HCT116 (cell line): ENCODE results near the gene LMO2. TPM values are rescaled to one million over a fixed set of nuclear protein-coding genes. Genes with fewer than 3 reads are reported as not detected.

Experiments
- ATAC-seq: fragments of 200-7000 bp; cut with Tn5 transposase; 2 replicates; pipeline ENCODE4 v1.9.1; 2020; ENCODE audit warnings: mild to moderate bottlenecking, moderate library complexity
- BruUV-seq: library from RNA; stranded (reverse); fragments of 400-500 nt; replicated peaks from 2 replicates; lab custom pipeline; 2021; lab: Mats Ljungman, UMichigan
- CTCF ChIA-PET: fragments of 300-600 bp; sonication (Branson Sonifier 250); formaldehyde crosslinking; loops from one replicate; lab custom pipeline; 2021; ENCODE audit warnings: antibody characterized with exemption; lab: Charles Lee
- POLR2A ChIA-PET: fragments of 300-600, 350-600 bp; sonication (Branson Sonifier 250); formaldehyde crosslinking; loops from one replicate; lab custom pipeline; 2021; ENCODE audit warnings: antibody characterized with exemption; lab: Charles Lee
- RAD21 ChIA-PET, 2 experiments: fragments of 300-600 bp; sonication (Branson Sonifier 250); formaldehyde crosslinking; loops; one replicate each; lab custom pipeline; 2023; ENCODE audit warnings: low total read pairs in 2 of 2; ENCODE audit not compliant: uncharacterized antibody in 2 of 2, unreplicated experiment in 2 of 2, low non-redundant PET in 1 of 2; lab: Charles Lee
- DNase-seq: peaks from one replicate; pipeline ENCODE4 v3.0.0-alpha.2; 2010; ENCODE audit warnings: low read depth, low spot score
- H2AFZ ChIP-seq: fragments of 200-600 bp; shearing (Covaris generic), sonication (generic); 2 replicates; pipeline ENCODE4 v1.6.1; 2017; ENCODE audit warnings: low read depth, mixed run types, mixed read lengths, antibody characterized with exemption, low read length; ENCODE audit not compliant: poor library complexity, severe bottlenecking
- H3K27ac ChIP-seq: 2 replicates; pipeline ENCODE4 v1.5.1; 2012; ENCODE audit warnings: low read depth, low read length
- H3K27me3 ChIP-seq: fragments of 200-600 bp; sonication (generic); 2 replicates; pipeline ENCODE4 v1.6.1; 2016; ENCODE audit warnings: mixed run types, low read length, mixed read lengths; ENCODE audit not compliant: insufficient read depth
- H3K36me3 ChIP-seq, 2 experiments: fragments of 200-500 bp in 1 of 2; fragments of 200-600 bp in 1 of 2; sonication (Bioruptor generic) in 1 of 2; sonication (generic) in 1 of 2; 2 replicates each; pipeline versions ENCODE4 v1.5.1 to v1.6.1; 2014 to 2016; ENCODE audit warnings: low read length in 2 of 2, inconsistent platforms in 1 of 2, mixed read lengths in 1 of 2, mixed run types in 1 of 2; ENCODE audit not compliant: insufficient read depth in 2 of 2, control insufficient read depth in 1 of 2
- H3K4me1 ChIP-seq, 2 experiments: fragments of 200-600 bp in 1 of 2; sonication (generic) in 1 of 2; 2 replicates each; pipeline versions ENCODE4 v1.5.1 to v1.6.1; 2012 to 2017; ENCODE audit warnings: low read length in 2 of 2, inconsistent platforms in 1 of 2, mild to moderate bottlenecking in 1 of 2, mixed read lengths in 1 of 2, mixed run types in 1 of 2, moderate library complexity in 1 of 2; ENCODE audit not compliant: insufficient read depth in 2 of 2, control insufficient read depth in 1 of 2
- H3K4me2 ChIP-seq: fragments of 200-600 bp; sonication (generic); 2 replicates; pipeline ENCODE4 v1.6.1; 2017; ENCODE audit warnings: mixed run types, low read length, mixed read lengths
- H3K4me3 ChIP-seq, 2 experiments: fragments of 200-600 bp in 1 of 2; sonication (generic) in 1 of 2; replicated peaks in 1 of 2; 2 replicates each; pipeline ENCODE4 v1.5.1; 2011 to 2016; ENCODE audit warnings: low read length in 2 of 2, control low read depth in 1 of 2, low read depth in 1 of 2, mild to moderate bottlenecking in 1 of 2, mixed read lengths in 1 of 2, mixed run types in 1 of 2
- H3K79me2 ChIP-seq: fragments of 200-600 bp; sonication (generic); 2 replicates; pipeline ENCODE4 v1.6.1; 2017; ENCODE audit warnings: mild to moderate bottlenecking, mixed run types, low read length, moderate library complexity, mixed read lengths; ENCODE audit not compliant: insufficient read depth
- H3K9ac ChIP-seq: fragments of 200-600 bp; sonication (generic); 2 replicates; pipeline ENCODE4 v1.6.1; 2016; ENCODE audit warnings: low read length, mixed read lengths
- H3K9me2 ChIP-seq: fragments of 200-600 bp; sonication (generic), shearing (Covaris generic); 2 replicates; pipeline ENCODE4 v1.6.1; 2017; ENCODE audit warnings: mixed run types, mild to moderate bottlenecking, moderate library complexity; ENCODE audit not compliant: insufficient read depth
- H3K9me3 ChIP-seq, 2 experiments: fragments of 200-500 bp in 1 of 2; fragments of 200-600 bp in 1 of 2; sonication (Bioruptor generic) in 1 of 2; sonication (generic) in 1 of 2; 2 replicates each; pipeline ENCODE4 v1.6.1; 2014 to 2017; ENCODE audit warnings: low read length in 2 of 2, mixed read lengths in 2 of 2, inconsistent platforms in 1 of 2, low read depth in 1 of 2, mild to moderate bottlenecking in 1 of 2, mixed run types in 1 of 2, moderate library complexity in 1 of 2; ENCODE audit not compliant: control insufficient read depth in 1 of 2, insufficient read depth in 1 of 2
- H4K20me1 ChIP-seq: fragments of 200-600 bp; sonication (generic), shearing (Covaris generic); 2 replicates; pipeline ENCODE4 v1.6.1; 2017; ENCODE audit warnings: mixed run types, mild to moderate bottlenecking, moderate library complexity; ENCODE audit not compliant: insufficient read depth
- CTCF ChIP-seq, 3 experiments: fragments of 200-600 bp in 1 of 3; sonication (generic) in 1 of 3; IDR thresholded peaks in 2 of 3; conservative IDR thresholded peaks in 1 of 3; 2 replicates each; pipeline ENCODE4 v1.5.1; 2012 to 2017; ENCODE audit warnings: low read depth in 2 of 3, low read length in 2 of 3, antibody characterized with exemption in 1 of 3, borderline replicate concordance in 1 of 3, control low read depth in 1 of 3, mild to moderate bottlenecking in 1 of 3, mixed read lengths in 1 of 3, mixed run types in 1 of 3, moderate library complexity in 1 of 3; ENCODE audit not compliant: insufficient read depth in 1 of 3
- EGR1 ChIP-seq: IDR thresholded peaks from 2 replicates; pipeline ENCODE4 v1.6.1; 2012; ENCODE audit warnings: low read depth
- JUND ChIP-seq: IDR thresholded peaks from 2 replicates; pipeline ENCODE4 v1.6.1; 2012
- RAD21 ChIP-seq: IDR thresholded peaks from 2 replicates; pipeline ENCODE4 v1.6.1; 2012; ENCODE audit warnings: low read depth, mild to moderate bottlenecking
- SRF ChIP-seq: IDR thresholded peaks from 2 replicates; pipeline ENCODE4 v1.6.1; 2012; ENCODE audit warnings: low read depth
- YY1 ChIP-seq: IDR thresholded peaks from 2 replicates; pipeline ENCODE4 v1.6.1; 2011; ENCODE audit warnings: low read length, low read depth, moderate library complexity, mild to moderate bottlenecking; ENCODE audit not compliant: insufficient replicate concordance; ENCODE audit errors: extremely low read depth
- ZFX ChIP-seq: fragments of 450-650 bp; IDR thresholded peaks from 2 replicates; pipeline ENCODE4 v1.6.1; 2017
- intact Hi-C: fragments of 100-400 bp; cut with micrococcal nuclease; formaldehyde crosslinking; loops from 2 replicates; pipeline ENCODE4 v1.10.0; 2022
- total RNA-seq: library from RNA; stranded (reverse); gene quantifications from one replicate; pipeline ENCODE4 v1.2.1, GENCODE V29; 2021; ENCODE audit not compliant: unreplicated experiment
- TF ChIP-seq, protein P1 (sequence below): IDR thresholded peaks from 2 replicates; pipeline ENCODE4 v1.6.1; 2012

Gene LMO2
- total RNA-seq, 1 experiment from 2014 or later, result 2.8 TPM

DNA sequence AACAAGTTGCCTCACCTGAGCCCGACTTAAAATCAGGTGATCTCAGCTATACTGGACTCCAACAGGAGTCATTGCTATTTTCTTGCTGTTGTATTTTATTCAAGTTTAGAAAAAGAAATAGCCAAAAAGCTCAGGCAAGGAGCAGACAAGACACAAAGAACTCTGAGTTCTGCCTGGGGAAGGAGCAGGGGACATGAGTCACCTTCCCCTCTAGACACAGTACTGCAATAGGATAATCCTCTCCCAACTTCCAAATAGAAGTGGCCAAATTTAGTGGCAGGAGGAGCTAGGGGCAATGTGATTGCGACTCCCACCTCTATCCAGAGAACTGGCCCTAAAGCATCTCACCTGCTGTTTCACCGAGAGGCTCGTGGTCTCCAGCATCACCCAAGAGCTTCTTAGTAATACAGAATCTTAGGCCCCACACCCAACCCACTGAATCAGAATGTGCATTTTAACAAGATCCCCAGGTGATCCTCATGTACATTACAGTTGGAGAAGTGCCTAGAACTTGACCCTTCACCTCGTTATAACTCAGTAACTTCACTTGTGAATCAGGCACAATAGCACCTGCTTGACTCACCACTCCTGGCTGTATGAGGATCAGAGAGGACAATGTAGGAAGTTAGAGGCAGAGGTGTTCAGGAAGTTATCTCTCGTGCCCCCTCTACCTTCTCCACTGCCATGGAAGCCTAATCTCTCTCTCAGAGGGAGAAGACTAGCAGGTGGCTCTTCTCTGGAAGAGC lies 60.8 kb downstream of the LMO2 start:
- RAD21 ChIA-PET, result no interaction called here
- intact Hi-C loops, result loop anchor here (10.0 kb wide), 1 partner anchor 664 kb away; no protein-coding TSS in a partner anchor
- peaks cover 0 to 18% of the 10 kb centered on the region in 2 experiments; a peak in 2 of 4 replicates for H3K4me1 ChIP-seq
- no peaks in the 10 kb centered on the region for H3K36me3 ChIP-seq
- no peaks in the 10 kb centered on the region for H3K9me2 ChIP-seq
- peak overlapping the region; percentile 11; the same call in 1 of the 2 replicates for H3K4me2 ChIP-seq
- no peaks in the 10 kb centered on the region for H3K27me3 ChIP-seq
- no peak overlapping the region for H3K27ac ChIP-seq
- no peak for ATAC-seq
- POLR2A ChIA-PET, result no interaction called here
- no peak overlapping the region for H2AFZ ChIP-seq
- H3K9ac ChIP-seq, result no peak overlapping the region
- no peaks in the 10 kb centered on the region for H3K9me3 ChIP-seq
- H3K4me3 ChIP-seq, result no peak overlapping the region
- no TSS peak for BruUV-seq
- H4K20me1 ChIP-seq, result no peaks in the 10 kb centered on the region
- DNase-seq, result no peak
- no peaks in the 10 kb centered on the region for H3K79me2 ChIP-seq
- CTCF ChIA-PET, result interaction anchor here (1.4 to 1.5 kb wide), 4 partner anchors 25 to 157 kb away, joined by 3 to 7 read pairs (median 4); no protein-coding TSS in a partner anchor
- TF ChIP-seq, protein P1, sequence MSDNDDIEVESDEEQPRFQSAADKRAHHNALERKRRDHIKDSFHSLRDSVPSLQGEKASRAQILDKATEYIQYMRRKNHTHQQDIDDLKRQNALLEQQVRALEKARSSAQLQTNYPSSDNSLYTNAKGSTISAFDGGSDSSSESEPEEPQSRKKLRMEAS, result no peak
- TF ChIP-seq ZFX, result no peak
- no peak for TF ChIP-seq CTCF (IDR thresholded peaks at IDR 0.05 in 2 of 3, conservative IDR thresholded peaks at IDR 0.05 in 1 of 3; ENCODE audit: borderline replicate concordance in 1 of 3, insufficient read depth in 1 of 3, low read depth in 2 of 3, low read length in 2 of 3)
- no peak for TF ChIP-seq SRF
- no peak for TF ChIP-seq EGR1
- TF ChIP-seq YY1, result no peak
- no peak for TF ChIP-seq JUND
- no peak for TF ChIP-seq RAD21
